ENCODE results near the gene SORCS2.

DNA sequence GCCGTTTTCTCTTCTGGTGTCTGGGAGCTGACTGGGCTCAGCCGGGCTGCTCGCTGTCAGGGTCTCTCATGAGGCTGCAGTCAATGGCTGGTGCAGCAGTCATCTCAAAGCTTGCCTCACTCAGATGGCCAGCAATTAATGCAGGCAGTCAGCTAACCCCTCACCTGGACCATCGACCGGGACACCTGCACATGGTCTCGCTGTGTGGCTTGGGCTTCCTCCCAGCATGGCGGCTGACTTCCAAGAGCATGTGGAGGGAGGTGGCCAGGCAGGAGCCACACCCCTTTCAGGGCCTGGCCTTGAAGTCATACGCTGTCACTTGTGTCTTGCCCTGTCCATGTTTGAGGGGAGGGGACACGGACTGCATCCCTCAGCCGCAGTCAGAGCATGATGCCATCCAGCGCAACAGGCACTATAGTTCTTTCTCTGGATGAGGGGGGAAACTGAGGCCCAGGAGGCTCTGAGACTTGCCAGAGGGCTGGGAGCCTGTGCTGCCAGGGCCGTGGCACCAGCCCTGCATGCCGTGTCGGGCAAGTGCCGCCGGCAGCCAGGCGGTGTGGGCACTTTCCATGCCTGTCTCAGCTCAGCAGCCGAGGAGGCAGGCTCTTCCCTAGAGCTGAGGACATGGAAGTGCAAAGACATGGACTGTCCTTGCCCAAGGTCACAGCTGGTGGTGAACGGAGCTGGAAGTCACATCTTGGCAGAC is 545.6 kb downstream of the SORCS2 start:
- TF ChIP-seq FOXA1 (IDR thresholded peaks at IDR 0.05) = no peak
- no peak for TF ChIP-seq HDGF (IDR thresholded peaks at IDR 0.05; ENCODE audit: borderline replicate concordance)
